ENCODE results near the gene BTBD9. TPM values are rescaled to one million over a fixed set of nuclear protein-coding genes. Genes with fewer than 3 reads are reported as not detected.

Gene BTBD9
- total and polyA plus RNA-seq, 2 experiments from 2014 or later, result 13.0 to 17.0 TPM

- H3K9me2 ChIP-seq (replicated peaks; ENCODE audit: insufficient read depth), result no peaks in the 10 kb centered on the region
- H3K36me3 ChIP-seq (replicated peaks; ENCODE audit: insufficient read depth, low read depth), result no peaks in the 10 kb centered on the region
- WGBS (ENCODE audit: low lambda C conversion rate, missing lambda C conversion rate), result 95% methylated on average over 5 of the region's 5 CpGs
- no peak overlapping the region for H3K4me2 ChIP-seq
- no peaks in the 10 kb centered on the region for H3K79me2 ChIP-seq
- TF ChIP-seq EZH2 (IDR thresholded peaks at IDR 0.05; ENCODE audit: borderline replicate concordance), result no peak
- no peak for TF ChIP-seq CTCF (IDR thresholded peaks at IDR 0.05; ENCODE audit: poor library complexity)
- no peak for TF ChIP-seq EZH2phosphoT487 (IDR thresholded peaks at IDR 0.05; ENCODE audit: low read depth, severe bottlenecking, unreplicated experiment)
- H4K20me1 ChIP-seq (ENCODE audit: insufficient read depth, poor library complexity, severe bottlenecking), result no peaks in the 10 kb centered on the region
- peak overlapping the region; percentile 37 for H3K27ac ChIP-seq
- H3K27me3 ChIP-seq, result no peaks in the 10 kb centered on the region
- H3K9me3 ChIP-seq (ENCODE audit: low read depth), result no peaks in the 10 kb centered on the region
- DNase-seq (ENCODE audit: low spot score), result peak; percentile 23
- H3K4me1 ChIP-seq (ENCODE audit: insufficient read depth), result no peaks in the 10 kb centered on the region
- no peak overlapping the region for H3K4me3 ChIP-seq
- no peak overlapping the region for H2AFZ ChIP-seq
Measured at GRCh38 chr6:38337819-38338465, 301.8 kb downstream of the BTBD9 start.

GRCh38 chr6:38336922-38337321 is 302.8 kb downstream of the BTBD9 start:
- no peaks in the 10 kb centered on the region for H4K20me1 ChIP-seq (ENCODE audit: insufficient read depth, poor library complexity, severe bottlenecking)
- no peaks in the 10 kb centered on the region for H3K9me2 ChIP-seq (replicated peaks; ENCODE audit: insufficient read depth)
- no peaks in the 10 kb centered on the region for H3K36me3 ChIP-seq (replicated peaks; ENCODE audit: insufficient read depth, low read depth)
- no peak overlapping the region for H3K27ac ChIP-seq
- no peak for TF ChIP-seq EZH2 (IDR thresholded peaks at IDR 0.05; ENCODE audit: borderline replicate concordance)
- no peak for TF ChIP-seq EZH2phosphoT487 (IDR thresholded peaks at IDR 0.05; ENCODE audit: low read depth, severe bottlenecking, unreplicated experiment)
- TF ChIP-seq CTCF (IDR thresholded peaks at IDR 0.05; ENCODE audit: poor library complexity), result no peak
- H3K4me2 ChIP-seq, result no peak overlapping the region
- no peak overlapping the region for H2AFZ ChIP-seq
- no peaks in the 10 kb centered on the region for H3K9me3 ChIP-seq (ENCODE audit: low read depth)
- no peaks in the 10 kb centered on the region for H3K27me3 ChIP-seq
- WGBS (ENCODE audit: low lambda C conversion rate, missing lambda C conversion rate), result 58% methylated on average over 1 of the region's 1 CpG
- H3K4me1 ChIP-seq (ENCODE audit: insufficient read depth), result no peaks in the 10 kb centered on the region
- no peak for DNase-seq (ENCODE audit: low spot score)
- H3K4me3 ChIP-seq, result no peak overlapping the region
- no peaks in the 10 kb centered on the region for H3K79me2 ChIP-seq

- Histone ChIP-seq H3K9me3 (ENCODE audit: low read depth) (no peaks in the 10 kb centered on the region), H3K79me2 (no peaks in the 10 kb centered on the region), H4K20me1 (ENCODE audit: insufficient read depth, poor library complexity, severe bottlenecking) (no peaks in the 10 kb centered on the region), H3K27me3 (no peaks in the 10 kb centered on the region), H2AFZ (no peak overlapping the region), H3K4me2 (no peak overlapping the region), H3K4me3 (no peak overlapping the region), H3K4me1 (ENCODE audit: insufficient read depth) (peaks cover 3% of the 10 kb centered on the region), H3K27ac (no peak overlapping the region), H3K9me2 (replicated peaks; ENCODE audit: insufficient read depth) (no peaks in the 10 kb centered on the region), H3K36me3 (replicated peaks; ENCODE audit: insufficient read depth, low read depth) (no peaks in the 10 kb centered on the region)
- WGBS (ENCODE audit: low lambda C conversion rate, missing lambda C conversion rate), result 75% methylated on average over 1 of the region's 1 CpG
- DNase-seq (ENCODE audit: low spot score), result no peak
- TF ChIP-seq EZH2phosphoT487 (IDR thresholded peaks at IDR 0.05; ENCODE audit: low read depth, severe bottlenecking, unreplicated experiment), result no peak
- TF ChIP-seq EZH2 (IDR thresholded peaks at IDR 0.05; ENCODE audit: borderline replicate concordance), result no peak
- no peak for TF ChIP-seq CTCF (IDR thresholded peaks at IDR 0.05; ENCODE audit: poor library complexity)
Measured at GRCh38 chr6:38326837-38327236, 312.9 kb downstream of the BTBD9 start.

Data from hepatocyte (in vitro differentiated cells).